ENCODE measurements around the gene TUBB2B.
"Not testable (repeated sequence)": the region's sequence is repeated elsewhere in the genome, so short reads cannot be mapped to it uniquely, and the experiment has no call there.

Gene TUBB2B

DNA sequence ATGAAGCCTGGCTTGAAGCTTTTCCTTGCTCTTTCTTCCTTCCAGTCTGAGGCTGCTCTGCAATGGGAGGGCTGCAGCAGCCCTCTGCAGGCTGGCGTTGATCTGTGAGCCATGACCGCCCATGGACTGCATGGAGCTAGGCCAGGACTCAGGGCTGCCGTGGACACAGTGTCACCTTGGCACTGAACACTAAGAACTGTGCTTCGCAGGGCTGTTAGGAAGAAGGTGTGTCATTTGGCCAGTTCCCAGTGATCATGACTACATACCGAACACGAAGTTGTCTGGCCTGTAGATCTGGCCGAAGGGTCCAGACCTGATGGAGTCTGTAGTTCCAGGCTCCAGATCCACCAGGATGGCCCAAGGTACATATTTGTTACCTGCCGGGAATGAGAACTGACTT lies 48.8 kb downstream of the TUBB2B start:
- DNase-seq: not testable (repeated sequence)

DNA sequence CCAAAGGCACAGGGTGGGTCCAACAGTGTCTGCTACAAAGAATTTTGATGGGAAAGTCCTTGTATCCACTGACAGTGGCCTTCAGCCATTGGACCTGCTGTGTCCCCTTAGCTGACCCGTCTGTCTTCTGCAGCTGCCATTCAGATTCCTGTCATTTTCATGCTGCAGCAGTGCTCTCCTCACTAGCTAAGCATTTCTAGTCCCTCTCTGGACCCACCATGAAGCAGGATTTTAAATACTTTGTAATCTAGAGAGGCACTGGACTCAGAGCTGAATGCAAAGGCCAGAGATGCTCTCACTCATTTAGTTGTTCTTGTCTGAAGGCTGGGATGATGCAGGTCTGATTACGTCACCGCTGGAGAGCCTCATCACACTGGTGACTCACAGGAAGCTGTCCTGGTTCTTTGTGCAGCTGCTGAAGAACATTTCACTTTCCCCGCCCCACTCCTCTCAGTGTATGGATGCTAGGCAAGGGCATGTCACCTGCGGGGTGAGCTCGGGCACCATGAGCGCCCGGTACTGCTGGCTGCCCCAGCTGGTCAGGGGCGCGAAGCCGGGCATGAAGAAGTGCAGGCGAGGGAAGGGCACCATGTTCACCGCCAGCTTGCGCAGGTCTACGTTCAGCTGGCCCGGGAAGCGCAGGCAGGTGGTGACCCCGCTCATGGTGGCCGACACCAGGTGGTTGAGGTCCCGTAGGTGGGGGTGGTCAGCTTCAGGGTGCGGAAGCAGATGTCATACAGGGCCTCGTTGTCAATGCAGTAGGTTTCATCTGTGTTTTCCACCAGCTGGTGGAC lies 50.7 kb downstream of the TUBB2B start:
- no peak for DNase-seq

DNA sequence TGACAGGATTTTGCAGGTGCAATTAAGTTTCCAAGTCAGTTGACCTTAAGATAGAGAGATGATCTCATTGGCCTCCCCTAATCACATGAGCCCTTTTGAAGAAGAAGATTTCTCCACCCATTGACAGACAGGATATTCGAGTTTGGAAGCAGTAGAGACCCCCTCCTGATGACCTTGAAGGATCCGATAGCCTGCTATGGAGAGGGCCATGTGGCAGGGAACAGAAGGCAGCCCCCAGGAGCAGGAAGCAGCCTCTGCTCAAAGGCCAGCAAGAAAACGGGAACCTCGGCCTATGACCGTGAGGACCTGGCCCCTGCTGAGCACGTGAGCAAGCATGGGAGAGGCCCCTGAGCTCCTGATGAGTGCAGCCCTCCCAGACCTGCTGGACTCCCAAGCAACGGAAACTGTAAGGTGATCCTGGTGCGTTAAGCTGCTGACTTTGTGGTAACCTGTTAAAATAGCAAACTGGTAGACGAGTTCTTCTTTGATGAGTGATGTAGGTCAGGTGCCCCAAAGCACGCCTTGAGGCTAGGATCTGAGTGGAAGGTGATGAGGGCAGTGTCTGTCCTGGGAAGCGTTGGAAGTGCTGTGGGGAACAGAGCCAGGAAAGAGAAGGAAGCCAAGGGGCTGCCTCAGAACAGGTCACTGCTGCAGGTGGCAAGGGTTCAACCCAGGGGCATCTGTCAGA lies 51.6 kb downstream of the TUBB2B start:
- DNase-seq: no peak
